B cell (primary cell): ENCODE results near the gene HIP1. TPM values are rescaled to one million over a fixed set of nuclear protein-coding genes. Genes with fewer than 3 reads are reported as not detected.
A peak's percentile ranks its signal among the peaks of the same experiment; 100 is the strongest.

Experiments used
- ATAC-seq: fragments of 200-7000 bp; cut with Tn5 transposase; one replicate; pipeline ENCODE4 v1.10.0; 2021; ENCODE audit warnings: low read depth, mild to moderate bottlenecking, moderate number of reproducible peaks, moderate library complexity
- CTCF ChIA-PET: fragments of 350-600 bp; sonication (Branson Sonifier 250); formaldehyde crosslinking; loops from one replicate; lab custom pipeline; 2021; ENCODE audit warnings: antibody characterized with exemption, inconsistent platforms; lab: Charles Lee
- POLR2A ChIA-PET: fragments of 350-600 bp; sonication (Branson Sonifier 250); formaldehyde crosslinking; loops from one replicate; lab custom pipeline; 2021; ENCODE audit warnings: antibody characterized with exemption; lab: Charles Lee
- DNase-seq: peaks from one replicate; pipeline ENCODE4 v3.0.0; 2013
- H2AFZ ChIP-seq: 2 replicates; pipeline ENCODE4 v1.6.1; 2012; ENCODE audit warnings: mild to moderate bottlenecking, low read depth, low read length; ENCODE audit not compliant: insufficient read depth, poor library complexity, severe bottlenecking
- H3K27ac ChIP-seq, 2 donors: 1 replicate in 1 of 2; 2 replicates in 1 of 2; pipeline ENCODE4 v1.5.1; 2012 to 2013; ENCODE audit warnings: low read length in 2 of 2, mild to moderate bottlenecking in 2 of 2, moderate library complexity in 1 of 2
- H3K27me3 ChIP-seq, 4 experiments: fragments of 200-600 bp in 1 of 4; sonication (generic) in 1 of 4; replicated peaks in 1 of 4; 1 replicate in 2 of 4; 2 replicates in 2 of 4; pipeline versions ENCODE4 v1.6.1 to v1.7.0; 2013 to 2016; ENCODE audit warnings: low read length in 3 of 4, mild to moderate bottlenecking in 2 of 4, mixed read lengths in 1 of 4, moderate library complexity in 1 of 4; ENCODE audit not compliant: insufficient read depth in 4 of 4, control insufficient read depth in 3 of 4; ENCODE audit errors: control extremely low read depth in 1 of 4
- H3K36me3 ChIP-seq, 2 experiments: replicated peaks in 1 of 2; 1 replicate in 1 of 2; 2 replicates in 1 of 2; pipeline versions ENCODE4 v1.6.1 to v1.7.1; 2013; ENCODE audit warnings: low read length in 1 of 2; ENCODE audit not compliant: insufficient read depth in 2 of 2, control insufficient read depth in 1 of 2; ENCODE audit errors: control extremely low read depth in 1 of 2, extremely low read depth in 1 of 2
- H3K4me1 ChIP-seq, 2 donors: fragments of 200-600 bp in 1 of 2; sonication (generic) in 1 of 2; 1 replicate in 1 of 2; 2 replicates in 1 of 2; pipeline versions ENCODE4 v1.5.1 to v1.6.1; 2013 to 2017; ENCODE audit warnings: low read length in 2 of 2; ENCODE audit not compliant: control insufficient read depth in 2 of 2, insufficient read depth in 2 of 2
- H3K4me2 ChIP-seq: replicated peaks from 2 replicates; pipeline ENCODE3; 2012; ENCODE audit warnings: mild to moderate bottlenecking, low read depth, low read length; ENCODE audit not compliant: poor library complexity, severe bottlenecking
- H3K4me3 ChIP-seq, 5 experiments: fragments of 200-600 bp in 1 of 5; sonication (generic) in 1 of 5; 1 replicate in 3 of 5; 2 replicates in 2 of 5; pipeline versions ENCODE4 v1.5.1 to v1.7.0; 2011 to 2016; ENCODE audit warnings: low read length in 4 of 5, mild to moderate bottlenecking in 4 of 5, low read depth in 2 of 5, control low read depth in 1 of 5, moderate library complexity in 1 of 5; ENCODE audit not compliant: insufficient read depth in 1 of 5; ENCODE audit errors: control extremely low read depth in 1 of 5, extremely low read depth in 1 of 5
- H3K79me2 ChIP-seq: fragments of 200-600 bp; sonication (generic); one replicate; pipeline ENCODE4 v1.6.0; 2016; ENCODE audit warnings: low read length; ENCODE audit not compliant: control insufficient read depth, insufficient read depth
- H3K9ac ChIP-seq: fragments of 200-600 bp; sonication (generic); 2 replicates; pipeline ENCODE4 v1.6.1; 2017; ENCODE audit warnings: mild to moderate bottlenecking, low read length, moderate library complexity
- H3K9me3 ChIP-seq, 3 donors: one replicate each; pipeline versions ENCODE4 v1.6.1 to v1.7.1; 2013; ENCODE audit warnings: low read length in 2 of 3; ENCODE audit not compliant: control insufficient read depth in 2 of 3, insufficient read depth in 1 of 3; ENCODE audit errors: control extremely low read depth in 1 of 3
- H4K20me1 ChIP-seq: 2 replicates; pipeline ENCODE4 v1.6.0; 2012; ENCODE audit warnings: mild to moderate bottlenecking, low read length; ENCODE audit not compliant: insufficient read depth, control insufficient read depth, poor library complexity, severe bottlenecking
- H3K27ac Mint-ChIP-seq: one replicate; pipeline ENCODE4 v1.8.0; 2021; ENCODE audit warnings: mixed read lengths
- H3K27me3 Mint-ChIP-seq: one replicate; pipeline ENCODE4 v1.8.0; 2021; ENCODE audit warnings: mixed read lengths
- H3K4me1 Mint-ChIP-seq: one replicate; pipeline ENCODE4 v1.8.0; 2021; ENCODE audit warnings: mixed read lengths
- H3K4me3 Mint-ChIP-seq: one replicate; pipeline ENCODE4 v1.8.0; 2021; ENCODE audit warnings: mixed read lengths
- H3K9me3 Mint-ChIP-seq: one replicate; pipeline ENCODE4 v1.8.0; 2022; ENCODE audit warnings: mixed read lengths; ENCODE audit not compliant: insufficient read depth
- EZH2 ChIP-seq: IDR thresholded peaks from 2 replicates; pipeline ENCODE4 v1.6.1; 2012; ENCODE audit warnings: borderline replicate concordance, low read depth, mild to moderate bottlenecking, moderate library complexity, low read length; ENCODE audit not compliant: insufficient read depth, poor library complexity, severe bottlenecking
- whole genome bisulfite sequencing: methylation state at CpG from one replicate; pipeline ENCODE4 v1.1.5; 2013; ENCODE audit warnings: missing lambda C conversion rate; ENCODE audit not compliant: insufficient coverage; 5-methylcytosine and 5-hydroxymethylcytosine counted together
- intact Hi-C: fragments of 100-400 bp; cut with micrococcal nuclease; formaldehyde crosslinking; loops from one replicate; pipeline ENCODE4 v1.10.0; 2022
- polyA plus RNA-seq: library from polyadenylated mRNA; depleted of rRNA; stranded (reverse); fragments of >200 nt; gene quantifications from 2 replicates; pipeline ENCODE4 v1.2.3, GENCODE V29; 2012
- total RNA-seq, 2 donors: library from RNA; stranded (reverse); fragments of 120-200 nt in 1 of 2; gene quantifications; 1 replicate in 1 of 2; 2 replicates in 1 of 2; pipeline versions ENCODE4 v1.2.3 to v1.2.4, GENCODE V29; 2013 to 2022
- TF ChIP-seq, protein P1 (sequence below): fragments of 200-600 bp; IDR thresholded peaks from one replicate; pipeline ENCODE4 v1.8.0; 2022; ENCODE audit warnings: antibody characterized with exemption, mild to moderate bottlenecking

The HIP1 gene
- total and polyA plus RNA-seq, 2 donors (not counting 1 experiment from before 2014, with no cell fraction given) = 6.5 to 16.7 TPM

DNA sequence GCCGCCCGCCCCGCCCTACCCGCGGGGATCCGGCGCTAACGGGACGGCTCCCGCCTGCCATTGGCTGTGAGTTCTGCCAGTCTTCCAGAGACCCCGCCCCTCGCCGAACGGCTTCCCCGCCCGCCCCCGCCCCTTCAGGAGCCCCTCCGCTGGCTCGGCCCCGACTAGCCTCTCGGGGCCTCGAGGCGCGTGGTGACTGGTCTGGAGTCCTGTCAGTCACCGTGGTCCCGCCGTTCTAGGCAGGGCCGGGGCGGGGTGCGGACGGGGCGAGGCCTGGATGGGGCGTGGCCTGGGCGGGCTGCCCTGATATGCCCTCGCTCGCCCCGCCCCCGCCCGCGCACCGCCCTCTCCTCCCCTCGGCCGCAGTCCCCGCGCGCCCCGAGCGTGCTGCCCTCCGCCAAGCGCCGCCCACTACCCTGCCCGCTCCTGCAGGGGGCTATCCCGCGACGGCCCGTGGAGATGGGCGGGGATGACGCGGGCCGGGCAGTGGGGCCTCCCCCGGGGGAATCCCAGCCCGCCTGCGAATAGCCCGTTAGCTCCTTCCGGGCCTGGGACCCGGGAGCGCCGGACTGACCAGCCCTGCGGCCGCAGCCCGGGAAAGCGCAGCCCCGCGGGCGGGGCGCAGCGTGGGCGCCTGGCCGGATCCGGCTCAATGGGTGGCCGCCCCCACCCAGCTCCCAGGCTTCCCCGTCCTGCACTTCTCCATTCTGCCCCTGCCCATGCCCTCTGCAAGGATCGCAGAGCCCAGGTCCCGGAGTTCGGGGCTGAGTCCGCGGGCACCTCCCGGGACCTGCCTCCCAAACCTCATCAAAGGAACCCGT, 444 bp upstream of the HIP1 start:
- peaks cover 31 to 38% of the 10 kb centered on the region in 2 donors for H3K4me1 ChIP-seq
- Mint-ChIP-seq H3K27ac (peak overlapping the region; percentile 97), H3K27me3 (no peaks in the 10 kb centered on the region), H3K9me3 (no peaks in the 10 kb centered on the region), H3K4me3 (peak overlapping the region; percentile 94), H3K4me1 (peaks cover 34% of the 10 kb centered on the region)
- peak overlapping the region; percentile 100 for H3K4me2 ChIP-seq
- WGBS = under 1% methylated on average over 83 of the region's 89 CpGs
- H2AFZ ChIP-seq = peak overlapping the region; percentile 100
- no peaks in the 10 kb centered on the region for H3K9me3 ChIP-seq
- ChIA-PET CTCF (interaction anchor here (1.3 to 6.0 kb wide), 3 partner anchors 10 to 23 kb away, joined by 3 to 36 read pairs (median 6); no protein-coding TSS in a partner anchor), POLR2A (interaction anchor here (0.6 to 1.7 kb wide), 8 partner anchors 8 to 620 kb away, joined by 3 to 5 read pairs (median 4); partner anchors contain the start of gene POM121C)
- intact Hi-C loops = loop anchor here (1.0 to 10.0 kb wide), 7 partner anchors 76 to 664 kb away; partner anchors contain the start of genes POM121C, RCC1L, RHBDD2 and TMEM120A
- peak overlapping the region; percentile 96 for H3K9ac ChIP-seq
- no peaks in the 10 kb centered on the region for H3K36me3 ChIP-seq
- ATAC-seq (peak; percentile 87), DNase-seq (peak; percentile 99)
- peak overlapping the region; percentile 58 to 97 (median 91) for H3K4me3 ChIP-seq
- no peak for TF ChIP-seq EZH2
- TF ChIP-seq, protein P1, sequence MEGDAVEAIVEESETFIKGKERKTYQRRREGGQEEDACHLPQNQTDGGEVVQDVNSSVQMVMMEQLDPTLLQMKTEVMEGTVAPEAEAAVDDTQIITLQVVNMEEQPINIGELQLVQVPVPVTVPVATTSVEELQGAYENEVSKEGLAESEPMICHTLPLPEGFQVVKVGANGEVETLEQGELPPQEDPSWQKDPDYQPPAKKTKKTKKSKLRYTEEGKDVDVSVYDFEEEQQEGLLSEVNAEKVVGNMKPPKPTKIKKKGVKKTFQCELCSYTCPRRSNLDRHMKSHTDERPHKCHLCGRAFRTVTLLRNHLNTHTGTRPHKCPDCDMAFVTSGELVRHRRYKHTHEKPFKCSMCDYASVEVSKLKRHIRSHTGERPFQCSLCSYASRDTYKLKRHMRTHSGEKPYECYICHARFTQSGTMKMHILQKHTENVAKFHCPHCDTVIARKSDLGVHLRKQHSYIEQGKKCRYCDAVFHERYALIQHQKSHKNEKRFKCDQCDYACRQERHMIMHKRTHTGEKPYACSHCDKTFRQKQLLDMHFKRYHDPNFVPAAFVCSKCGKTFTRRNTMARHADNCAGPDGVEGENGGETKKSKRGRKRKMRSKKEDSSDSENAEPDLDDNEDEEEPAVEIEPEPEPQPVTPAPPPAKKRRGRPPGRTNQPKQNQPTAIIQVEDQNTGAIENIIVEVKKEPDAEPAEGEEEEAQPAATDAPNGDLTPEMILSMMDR = no peak
- H3K27me3 ChIP-seq = no peaks in the 10 kb centered on the region
- H3K27ac ChIP-seq = peak overlapping the region; percentile 81 to 95
- peaks cover 25% of the 10 kb centered on the region for H3K79me2 ChIP-seq
- no peaks in the 10 kb centered on the region for H4K20me1 ChIP-seq
